ENCODE data around the gene C3orf33. TPM values are rescaled to one million over a fixed set of nuclear protein-coding genes. Genes with fewer than 3 reads are reported as not detected.

The C3orf33 gene
- total and polyA plus RNA-seq, 2 of the 8 experiments (the other 6 are each of a cell fraction or from before 2014, with no cell fraction given): 3.4 to 4.5 TPM

GRCh38 chr3:155737844-155738460, 68.1 kb downstream of the C3orf33 start:
- Histone ChIP-seq H2BK120ac (replicated peaks; ENCODE audit: low read depth, low read length) (no peak overlapping the region), H3K14ac (ENCODE audit: insufficient read length) (no peak overlapping the region), H2AFZ (ENCODE audit: low read length) (no peak overlapping the region), H3K23me2 (ENCODE audit: low read depth, low read length) (no peaks in the 10 kb centered on the region; the same call in 1 of the 2 replicates), H3K27me3 (replicated peaks in 1 of 4; ENCODE audit: control insufficient read depth in 3 of 4, extremely low read depth in 1 of 4, insufficient read depth in 3 of 4, low read length in 3 of 4) (no peaks in the 10 kb centered on the region), H2BK15ac (ENCODE audit: low read length) (no peak overlapping the region), H4K91ac (replicated peaks; ENCODE audit: insufficient read length, low read length) (no peak overlapping the region), H3K79me2 (ENCODE audit: control insufficient read depth in 1 of 2, insufficient read depth in 2 of 2, low read length in 2 of 2) (peaks cover 0 to 63% of the 10 kb centered on the region in 2 experiments; a peak in 2 of 4 replicates), H3K4me1 (replicated peaks in 1 of 4; ENCODE audit: control insufficient read depth in 3 of 4, insufficient read depth in 4 of 4, low read length in 3 of 4) (peaks cover 0 to 4% (median 1%) of the 10 kb centered on the region in 4 experiments; a peak in 2 of 7 replicates), H3K56ac (replicated peaks; ENCODE audit: insufficient read length, low read depth, low read length) (no peak overlapping the region), H3K23ac (ENCODE audit: insufficient read length) (no peak overlapping the region), H3K36me3 (ENCODE audit: control insufficient read depth in 2 of 4, insufficient read depth in 4 of 4, low read length in 3 of 4) (no peaks in the 10 kb centered on the region), H3K9me3 (ENCODE audit: insufficient read depth in 2 of 2, low read depth in 1 of 2, low read length in 1 of 2) (no peaks in the 10 kb centered on the region), H3K4me3 (ENCODE audit: extremely low read depth in 1 of 4, insufficient read depth in 2 of 4, low read depth in 3 of 4, low read length in 4 of 4) (no peak overlapping the region), H2BK12ac (ENCODE audit: low read depth, low read length) (no peak overlapping the region), H4K5ac (ENCODE audit: insufficient read length, low read depth, low read length) (no peak overlapping the region), H2BK5ac (ENCODE audit: low read depth, low read length) (no peak overlapping the region), H2BK20ac (ENCODE audit: low read length) (no peak overlapping the region), H2AK5ac (ENCODE audit: low read depth, low read length) (no peak overlapping the region), H3K4ac (replicated peaks; ENCODE audit: insufficient read length, low read depth, low read length) (no peak overlapping the region), H4K8ac (ENCODE audit: extremely low read depth, insufficient read depth, low read length) (no peak overlapping the region), H3K27ac (ENCODE audit: low read depth, low read length) (no peak overlapping the region), H3K79me1 (ENCODE audit: low read depth, low read length) (no peaks in the 10 kb centered on the region), H3K4me2 (ENCODE audit: insufficient read depth in 1 of 2, low read depth in 2 of 2, low read length in 2 of 2) (no peak overlapping the region), H4K20me1 (replicated peaks in 1 of 2; ENCODE audit: control insufficient read depth in 1 of 2, insufficient read depth in 2 of 2, low read length in 2 of 2) (no peaks in the 10 kb centered on the region), H3K18ac (ENCODE audit: extremely low read depth, low read length) (no peak overlapping the region), H3K9ac (replicated peaks in 1 of 4; ENCODE audit: extremely low read depth in 1 of 4, low read depth in 3 of 4, low read length in 3 of 4) (no peak overlapping the region)
- ChIA-PET CTCF (ENCODE audit: partially characterized antibody) (interaction anchor here (1.3 to 2.3 kb wide), 3 partner anchors 11 to 27 kb away, joined by 4 to 8 read pairs (median 6); no protein-coding TSS in a partner anchor), POLR2A (ENCODE audit: partially characterized antibody) (no interaction called here)
- FAIRE-seq: no peak
- WGBS, 2 experiments (ENCODE audit: extremely low coverage in 1 of 2, insufficient coverage in 1 of 2, insufficient read length in 1 of 2, insufficient replicate concordance in 2 of 2, low coverage in 1 of 2, low lambda C conversion rate in 2 of 2, missing lambda C conversion rate in 1 of 2): 90% methylated on average over 6 of the region's 8 CpGs; no CpG with 5 or more reads in 1 of the 2 experiments
- DNase-seq (ENCODE audit: low read depth in 1 of 2, low spot score in 2 of 2): no peak
- TF ChIP-seq TAF7 (optimal IDR thresholded peaks at IDR 0.05; ENCODE audit: borderline replicate concordance, low read depth, low read length) (no peak), RBBP5 (IDR thresholded peaks at IDR 0.05; ENCODE audit: borderline replicate concordance, low read depth, low read length) (no peak), ATF3 (IDR thresholded peaks at IDR 0.05; ENCODE audit: insufficient read depth, low read depth, low read length) (no peak), EP300 (IDR thresholded peaks at IDR 0.05; ENCODE audit: borderline replicate concordance in 1 of 2, low read depth in 2 of 2, low read length in 2 of 2) (no peak), SRF (IDR thresholded peaks at IDR 0.05; ENCODE audit: low read depth, low read length) (no peak), SAP30 (IDR thresholded peaks at IDR 0.05; ENCODE audit: insufficient read depth, insufficient replicate concordance, low read length) (no peak), POU5F1 (IDR thresholded peaks at IDR 0.05; ENCODE audit: low read depth, low read length) (no peak), BCL11A (IDR thresholded peaks at IDR 0.05; ENCODE audit: low read depth in 2 of 2, low read length in 2 of 2) (no peak), FOSL1 (IDR thresholded peaks at IDR 0.05; ENCODE audit: insufficient read depth, low read depth, low read length) (no peak), YY1 (IDR thresholded peaks at IDR 0.05; ENCODE audit: low read depth, low read length) (no peak)
- TF ChIP-seq, protein P1, sequence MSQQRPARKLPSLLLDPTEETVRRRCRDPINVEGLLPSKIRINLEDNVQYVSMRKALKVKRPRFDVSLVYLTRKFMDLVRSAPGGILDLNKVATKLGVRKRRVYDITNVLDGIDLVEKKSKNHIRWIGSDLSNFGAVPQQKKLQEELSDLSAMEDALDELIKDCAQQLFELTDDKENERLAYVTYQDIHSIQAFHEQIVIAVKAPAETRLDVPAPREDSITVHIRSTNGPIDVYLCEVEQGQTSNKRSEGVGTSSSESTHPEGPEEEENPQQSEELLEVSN (IDR thresholded peaks at IDR 0.05): no peak

Measured in H1 (cell line).